IMR-90 (cell line): ENCODE data around the gene PTGDS. TPM values are rescaled to one million over a fixed set of nuclear protein-coding genes. Genes with fewer than 3 reads are reported as not detected.

Source experiments
- ATAC-seq: fragments of 200-7000 bp; cut with Tn5 transposase; 2 replicates; pipeline ENCODE4 v1.9.1; 2020; ENCODE audit warnings: low read depth, mild to moderate bottlenecking, moderate library complexity
- BruUV-seq: library from RNA; stranded (reverse); fragments of 400-500 nt; replicated peaks from 2 replicates; lab custom pipeline; 2021; lab: Mats Ljungman, UMichigan
- CTCF ChIA-PET: fragments of 300-600 bp; formaldehyde crosslinking; extraction: SDS; loops from one replicate; lab custom pipeline; 2021; ENCODE audit warnings: antibody characterized with exemption; lab: Yijun Ruan, JAX
- POLR2A ChIA-PET: fragments of 300-600 bp; sonication (Branson Sonifier 250); formaldehyde crosslinking; loops from one replicate; lab custom pipeline; 2022; ENCODE audit warnings: antibody characterized with exemption; ENCODE audit not compliant: unreplicated experiment; lab: Charles Lee
- DNase-seq: peaks from one replicate; pipeline ENCODE4 v3.0.0; 2013
- H2AFZ ChIP-seq: replicated peaks from 2 replicates; pipeline ENCODE3; 2013; ENCODE audit warnings: low read length, mild to moderate bottlenecking; ENCODE audit not compliant: poor library complexity
- H2AK5ac ChIP-seq: 2 replicates; pipeline ENCODE4 v1.6.1; 2013; ENCODE audit warnings: low read depth, low read length, inconsistent platforms
- H2AK9ac ChIP-seq: replicated peaks from 2 replicates; pipeline ENCODE3; 2013; ENCODE audit warnings: mild to moderate bottlenecking, low read depth, low read length, moderate library complexity; ENCODE audit not compliant: poor library complexity
- H2BK120ac ChIP-seq: 2 replicates; pipeline ENCODE4 v1.6.1; 2013; ENCODE audit warnings: low read depth, low read length, inconsistent platforms
- H2BK15ac ChIP-seq: 3 replicates; pipeline ENCODE4 v1.6.1; 2013; ENCODE audit warnings: low read depth, low read length, inconsistent platforms
- H2BK20ac ChIP-seq: 2 replicates; pipeline ENCODE4 v1.6.1; 2013; ENCODE audit warnings: low read depth, mild to moderate bottlenecking, inconsistent platforms, low read length, moderate library complexity
- H2BK5ac ChIP-seq: 2 replicates; pipeline ENCODE4 v1.6.1; 2013; ENCODE audit warnings: mild to moderate bottlenecking, low read depth, low read length, inconsistent platforms; ENCODE audit not compliant: poor library complexity, severe bottlenecking
- H3K14ac ChIP-seq: replicated peaks from 2 replicates; pipeline ENCODE4 v1.6.1; 2013; ENCODE audit warnings: low read depth, low read length, inconsistent platforms
- H3K18ac ChIP-seq: 2 replicates; pipeline ENCODE4 v1.6.1; 2013; ENCODE audit warnings: low read depth, low read length, control low read depth
- H3K23ac ChIP-seq: 2 replicates; pipeline ENCODE4 v1.6.1; 2013; ENCODE audit warnings: low read depth, low read length, inconsistent platforms
- H3K27ac ChIP-seq: 2 replicates; pipeline ENCODE4 v1.5.1; 2013; ENCODE audit warnings: mild to moderate bottlenecking, control low read depth, low read length; ENCODE audit not compliant: insufficient read depth
- H3K27me3 ChIP-seq: 2 replicates; pipeline ENCODE4 v1.6.1; 2013; ENCODE audit warnings: low read length; ENCODE audit not compliant: control insufficient read depth, insufficient read depth
- H3K36me3 ChIP-seq: 2 replicates; pipeline ENCODE4 v1.6.1; 2013; ENCODE audit warnings: low read length, mixed read lengths; ENCODE audit not compliant: control insufficient read depth, insufficient read depth
- H3K4ac ChIP-seq: 2 replicates; pipeline ENCODE4 v1.6.1; 2013; ENCODE audit warnings: low read depth, low read length, inconsistent platforms
- H3K4me1 ChIP-seq: 2 replicates; pipeline ENCODE4 v1.6.1; 2013; ENCODE audit warnings: low read length, mixed read lengths; ENCODE audit not compliant: control insufficient read depth, insufficient read depth
- H3K4me2 ChIP-seq: 2 replicates; pipeline ENCODE4 v1.6.1; 2013; ENCODE audit warnings: low read depth, mild to moderate bottlenecking, control low read depth, low read length, moderate library complexity
- H3K4me3 ChIP-seq: 2 replicates; pipeline ENCODE4 v1.5.1; 2013; ENCODE audit warnings: low read depth, mild to moderate bottlenecking, control low read depth, low read length, moderate library complexity; ENCODE audit not compliant: insufficient read depth
- H3K56ac ChIP-seq: 2 replicates; pipeline ENCODE4 v1.6.1; 2013; ENCODE audit warnings: low read length, inconsistent platforms; ENCODE audit not compliant: insufficient read depth; ENCODE audit errors: extremely low read depth
- H3K79me1 ChIP-seq, 2 experiments: 2 replicates each; pipeline ENCODE4 v1.6.1; 2013; ENCODE audit warnings: low read length in 2 of 2, inconsistent platforms in 1 of 2, low read depth in 1 of 2
- H3K9ac ChIP-seq: 2 replicates; pipeline ENCODE4 v1.6.1; 2013; ENCODE audit warnings: low read depth, low read length, control low read depth
- H3K9me1 ChIP-seq: 2 replicates; pipeline ENCODE4 v1.6.1; 2013; ENCODE audit warnings: low read length, inconsistent platforms; ENCODE audit not compliant: insufficient read depth
- H3K9me3 ChIP-seq: 2 replicates; pipeline ENCODE4 v1.6.1; 2013; ENCODE audit warnings: low read length; ENCODE audit not compliant: control insufficient read depth, insufficient read depth
- H4K20me1 ChIP-seq: 2 replicates; pipeline ENCODE4 v1.6.1; 2013; ENCODE audit warnings: low read length, inconsistent platforms; ENCODE audit not compliant: insufficient read depth
- H4K5ac ChIP-seq: 2 replicates; pipeline ENCODE4 v1.6.1; 2013; ENCODE audit warnings: mild to moderate bottlenecking, low read depth, low read length, control low read depth
- H4K8ac ChIP-seq, 2 experiments: 2 replicates each; pipeline ENCODE4 v1.6.1; 2013; ENCODE audit warnings: low read depth in 2 of 2, low read length in 2 of 2, control low read depth in 1 of 2, inconsistent platforms in 1 of 2
- H4K91ac ChIP-seq: 2 replicates; pipeline ENCODE4 v1.6.1; 2013; ENCODE audit warnings: low read depth, low read length, inconsistent platforms; ENCODE audit not compliant: insufficient read depth
- BHLHE40 ChIP-seq: fragments of 150-350 bp; IDR thresholded peaks from 2 replicates; pipeline ENCODE4 v1.6.1; 2016; ENCODE audit warnings: mild to moderate bottlenecking, low read depth, low read length
- CEBPB ChIP-seq: IDR thresholded peaks from 2 replicates; pipeline ENCODE4 v1.6.1; 2012; ENCODE audit warnings: low read depth, low read length, improper control_type of control experiment
- CHD1 ChIP-seq: IDR thresholded peaks from 2 replicates; pipeline ENCODE4 v1.6.1; 2012; ENCODE audit warnings: low read depth, low read length, improper control_type of control experiment
- FOS ChIP-seq: fragments of 150-350 bp; IDR thresholded peaks from 2 replicates; pipeline ENCODE4 v1.6.1; 2016; ENCODE audit warnings: low read depth, low read length
- MAFK ChIP-seq: IDR thresholded peaks from 2 replicates; pipeline ENCODE4 v1.6.1; 2012; ENCODE audit warnings: low read depth, low read length, improper control_type of control experiment
- MXI1 ChIP-seq: IDR thresholded peaks from 2 replicates; pipeline ENCODE4 v1.6.1; 2012; ENCODE audit warnings: low read depth, mild to moderate bottlenecking, low read length, moderate library complexity, borderline replicate concordance
- NFE2L2 ChIP-seq: fragments of 150-350 bp; IDR thresholded peaks from 2 replicates; pipeline ENCODE4 v1.6.1; 2016; ENCODE audit warnings: low read depth, mild to moderate bottlenecking, low read length
- POLR2A ChIP-seq: IDR thresholded peaks from 2 replicates; pipeline ENCODE4 v1.6.1; 2012; ENCODE audit warnings: mild to moderate bottlenecking, low read depth, low read length
- RAD21 ChIP-seq: IDR thresholded peaks from 2 replicates; pipeline ENCODE4 v1.6.1; 2012; ENCODE audit warnings: low read length, improper control_type of control experiment
- RCOR1 ChIP-seq: IDR thresholded peaks from 2 replicates; pipeline ENCODE4 v1.6.1; 2012; ENCODE audit warnings: mild to moderate bottlenecking, low read length, improper control_type of control experiment; ENCODE audit not compliant: insufficient replicate concordance
- RFX5 ChIP-seq: IDR thresholded peaks from 2 replicates; pipeline ENCODE4 v1.8.0; 2012; ENCODE audit warnings: low read depth, mild to moderate bottlenecking, low read length, moderate library complexity
- SMC3 ChIP-seq: fragments of 150-350 bp; IDR thresholded peaks from 2 replicates; pipeline ENCODE4 v1.6.1; 2016; ENCODE audit warnings: low read depth, mild to moderate bottlenecking, antibody characterized with exemption, low read length, moderate library complexity
- WGBS, 2 experiments: methylation state at CpG; one replicate each; pipeline versions ENCODE4 v1.1.5 to v1.1.7; 2013; ENCODE audit warnings: missing lambda C conversion rate in 2 of 2; ENCODE audit not compliant: insufficient read length in 1 of 2; ENCODE audit errors: extremely low coverage in 2 of 2; 5-methylcytosine and 5-hydroxymethylcytosine counted together
- dilution Hi-C: fragments of 300-500 bp; cut with HindIII; formaldehyde crosslinking; loops from one replicate; pipeline ENCODE4 v1.14.3; 2018; ENCODE audit warnings: low sequenced_read_pairs; ENCODE audit not compliant: unreplicated experiment
- in situ Hi-C: fragments of 300-500 bp; cut with MboI; formaldehyde crosslinking; loops from 3 replicates; pipeline ENCODE4 v1.14.3; 2019; ENCODE audit warnings: low sequenced_read_pairs, inconsistent platforms, mixed read lengths
- intact Hi-C: fragments of 100-400 bp; cut with micrococcal nuclease; formaldehyde crosslinking; loops from 2 replicates; pipeline ENCODE4 v1.10.0; 2022
- polyA plus RNA-seq, 3 experiments: library from polyadenylated mRNA; depleted of rRNA; stranded (reverse); fragments of >200 nt; gene quantifications; 2 replicates each; pipeline ENCODE4 v1.2.3, GENCODE V29; 2012; ENCODE audit warnings: low replicate concordance in 1 of 3
- total RNA-seq: library from RNA; depleted of rRNA; stranded (reverse); fragments of >200 nt; gene quantifications from 2 replicates; pipeline ENCODE4 v1.2.3, GENCODE V29; 2012
- TF ChIP-seq, protein P1 (sequence below): conservative IDR thresholded peaks from 2 replicates; pipeline ENCODE4 v1.5.1; 2012; ENCODE audit warnings: mild to moderate bottlenecking, low read depth, low read length, improper control_type of control experiment
- TF ChIP-seq, protein P2 (sequence below): fragments of 150-350 bp; IDR thresholded peaks from 2 replicates; pipeline ENCODE4 v1.6.1; 2017; ENCODE audit warnings: mild to moderate bottlenecking, antibody characterized with exemption, low read length, low read depth
- TF ChIP-seq, protein P3 (sequence below): fragments of 150-350 bp; IDR thresholded peaks from 2 replicates; pipeline ENCODE4 v1.6.1; 2016; ENCODE audit warnings: low read depth, mild to moderate bottlenecking, low read length, moderate library complexity, borderline replicate concordance

The PTGDS gene
- total and polyA plus RNA-seq, 2 of the 4 experiments (the other 2 are of a cell fraction), result 1.2 TPM; not detected in 1

DNA sequence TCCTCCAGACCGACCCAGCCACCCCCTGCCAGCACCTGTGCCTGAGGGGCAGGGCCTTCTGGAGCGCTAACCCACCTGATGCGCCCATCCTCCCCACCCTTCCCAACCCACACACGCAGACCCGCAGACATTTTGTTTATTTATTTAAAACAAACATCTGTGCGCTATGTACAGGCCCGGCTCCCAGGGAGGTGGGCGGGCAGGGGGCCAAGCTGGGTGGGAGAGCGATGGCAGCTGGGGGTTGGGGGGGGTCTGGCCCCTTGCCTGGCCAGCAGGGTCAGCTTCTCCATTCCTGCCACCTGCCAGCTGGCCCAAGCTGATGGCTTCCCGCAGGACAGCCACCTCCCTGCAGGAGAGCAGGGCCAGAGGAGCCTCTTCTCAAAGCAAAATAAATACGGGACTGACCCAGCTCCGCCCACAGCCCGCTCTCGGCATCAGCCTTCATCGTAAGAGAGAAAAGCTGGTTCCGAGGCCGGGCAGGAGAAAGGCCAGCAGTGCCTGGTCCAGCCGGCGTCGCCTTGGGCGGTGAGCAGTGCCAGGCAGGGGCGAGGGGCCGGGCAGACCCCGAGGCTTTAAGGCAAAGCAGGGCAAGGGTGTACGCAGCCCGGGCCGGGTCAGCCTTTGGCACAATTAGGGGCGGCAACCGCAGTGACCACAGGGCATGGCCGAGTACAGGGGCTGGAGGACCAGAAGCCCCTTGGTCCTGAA is 30.0 kb downstream of the PTGDS start:
- in situ Hi-C loops, result no loop called here
- H3K9ac ChIP-seq, result no peak overlapping the region
- H3K4me2 ChIP-seq, result 0 out of 2 replicates have a peak overlapping the region, but pooled peaks have one; percentile 5
- intact Hi-C loops, result loop anchor here (2.0 kb wide), 1 partner anchor 22 kb away; the partner anchor contains the start of gene ABCA2
- no peak overlapping the region for H3K27ac ChIP-seq
- H3K9me3 ChIP-seq, result no peaks in the 10 kb centered on the region
- H4K20me1 ChIP-seq, result peaks cover 8% of the 10 kb centered on the region
- peak overlapping the region; percentile 51 for H2AFZ ChIP-seq
- CTCF ChIA-PET, result interaction anchor here (0.6 to 0.9 kb wide), 2 partner anchors 22 to 27 kb away, joined by 3 read pairs; no protein-coding TSS in a partner anchor
- H3K4me1 ChIP-seq, result peaks cover 11% of the 10 kb centered on the region
- no peak overlapping the region for H2BK20ac ChIP-seq
- no peaks in the 10 kb centered on the region for H3K27me3 ChIP-seq
- peak; percentile 61 for DNase-seq
- no peaks in the 10 kb centered on the region for H3K79me1 ChIP-seq
- peaks cover 5% of the 10 kb centered on the region; the same call in 1 of the 2 replicates for H3K9me1 ChIP-seq
- no peak overlapping the region for H3K56ac ChIP-seq
- POLR2A ChIA-PET, result no interaction called here
- peaks cover 18% of the 10 kb centered on the region for H3K36me3 ChIP-seq
- no peak overlapping the region for H3K23ac ChIP-seq
- no peak overlapping the region for H2BK15ac ChIP-seq
- H2BK120ac ChIP-seq, result no peak overlapping the region
- H4K8ac ChIP-seq, result no peak overlapping the region
- H3K4ac ChIP-seq, result no peak overlapping the region
- H3K14ac ChIP-seq, result no peak overlapping the region
- 51% methylated on average over 10 of the region's 30 CpGs; no CpG with 5 or more reads in 1 of the 2 experiments for WGBS, 2 experiments
- H4K91ac ChIP-seq, result no peak overlapping the region
- 0 out of 2 replicates have a peak overlapping the region, but pooled peaks have one; percentile 10 for H2AK5ac ChIP-seq
- dilution Hi-C loops, result no loop called here
- BruUV-seq, result no TSS peak
- H3K4me3 ChIP-seq, result no peak overlapping the region
- no peak overlapping the region for H3K18ac ChIP-seq
- ATAC-seq, result peak; percentile 89
- no peak overlapping the region for H2BK5ac ChIP-seq
- no peak overlapping the region for H4K5ac ChIP-seq
- H2AK9ac ChIP-seq, result peak overlapping the region; percentile 74
- TF ChIP-seq NFE2L2, result no peak
- TF ChIP-seq, protein P1, sequence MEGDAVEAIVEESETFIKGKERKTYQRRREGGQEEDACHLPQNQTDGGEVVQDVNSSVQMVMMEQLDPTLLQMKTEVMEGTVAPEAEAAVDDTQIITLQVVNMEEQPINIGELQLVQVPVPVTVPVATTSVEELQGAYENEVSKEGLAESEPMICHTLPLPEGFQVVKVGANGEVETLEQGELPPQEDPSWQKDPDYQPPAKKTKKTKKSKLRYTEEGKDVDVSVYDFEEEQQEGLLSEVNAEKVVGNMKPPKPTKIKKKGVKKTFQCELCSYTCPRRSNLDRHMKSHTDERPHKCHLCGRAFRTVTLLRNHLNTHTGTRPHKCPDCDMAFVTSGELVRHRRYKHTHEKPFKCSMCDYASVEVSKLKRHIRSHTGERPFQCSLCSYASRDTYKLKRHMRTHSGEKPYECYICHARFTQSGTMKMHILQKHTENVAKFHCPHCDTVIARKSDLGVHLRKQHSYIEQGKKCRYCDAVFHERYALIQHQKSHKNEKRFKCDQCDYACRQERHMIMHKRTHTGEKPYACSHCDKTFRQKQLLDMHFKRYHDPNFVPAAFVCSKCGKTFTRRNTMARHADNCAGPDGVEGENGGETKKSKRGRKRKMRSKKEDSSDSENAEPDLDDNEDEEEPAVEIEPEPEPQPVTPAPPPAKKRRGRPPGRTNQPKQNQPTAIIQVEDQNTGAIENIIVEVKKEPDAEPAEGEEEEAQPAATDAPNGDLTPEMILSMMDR, result no peak
- no peak for TF ChIP-seq BHLHE40
- TF ChIP-seq, protein P2, sequence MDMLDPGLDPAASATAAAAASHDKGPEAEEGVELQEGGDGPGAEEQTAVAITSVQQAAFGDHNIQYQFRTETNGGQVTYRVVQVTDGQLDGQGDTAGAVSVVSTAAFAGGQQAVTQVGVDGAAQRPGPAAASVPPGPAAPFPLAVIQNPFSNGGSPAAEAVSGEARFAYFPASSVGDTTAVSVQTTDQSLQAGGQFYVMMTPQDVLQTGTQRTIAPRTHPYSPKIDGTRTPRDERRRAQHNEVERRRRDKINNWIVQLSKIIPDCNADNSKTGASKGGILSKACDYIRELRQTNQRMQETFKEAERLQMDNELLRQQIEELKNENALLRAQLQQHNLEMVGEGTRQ, result no peak
- no peak for TF ChIP-seq RFX5
- TF ChIP-seq RCOR1, result peak; percentile 75
- no peak for TF ChIP-seq MXI1
- TF ChIP-seq, protein P3, sequence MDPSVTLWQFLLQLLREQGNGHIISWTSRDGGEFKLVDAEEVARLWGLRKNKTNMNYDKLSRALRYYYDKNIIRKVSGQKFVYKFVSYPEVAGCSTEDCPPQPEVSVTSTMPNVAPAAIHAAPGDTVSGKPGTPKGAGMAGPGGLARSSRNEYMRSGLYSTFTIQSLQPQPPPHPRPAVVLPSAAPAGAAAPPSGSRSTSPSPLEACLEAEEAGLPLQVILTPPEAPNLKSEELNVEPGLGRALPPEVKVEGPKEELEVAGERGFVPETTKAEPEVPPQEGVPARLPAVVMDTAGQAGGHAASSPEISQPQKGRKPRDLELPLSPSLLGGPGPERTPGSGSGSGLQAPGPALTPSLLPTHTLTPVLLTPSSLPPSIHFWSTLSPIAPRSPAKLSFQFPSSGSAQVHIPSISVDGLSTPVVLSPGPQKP, result no peak
- TF ChIP-seq FOS, result no peak
- no peak for TF ChIP-seq RAD21
- TF ChIP-seq SMC3, result no peak
- TF ChIP-seq MAFK, result no peak
- TF ChIP-seq POLR2A, result no peak
- TF ChIP-seq CHD1, result no peak
- no peak for TF ChIP-seq CEBPB
